NCI-H526 treated with DMSO at 0.1 percent for 48 hours (cell line): ENCODE results near the gene SLC12A1.
A peak's percentile ranks its signal among the peaks of the same experiment; 100 is the strongest.

Experiments used
- DNase-seq: peaks from one replicate; lab custom pipeline; 2025; lab: John Stamatoyannopoulos, UW

Gene SLC12A1

GRCh38 chr15:48242535-48242934 is 36.4 kb downstream of the SLC12A1 start:
- no peak for DNase-seq

GRCh38 chr15:48244921-48245320 is 38.8 kb downstream of the SLC12A1 start:
- DNase-seq = no peak

- no peak for DNase-seq
These were observed 42.3 kb downstream of the SLC12A1 start for GRCh38 chr15:48248414-48248813.

- DNase-seq = peak; percentile 32
These were observed 44.6 kb downstream of the SLC12A1 start for GRCh38 chr15:48250640-48251076.

- no peak for DNase-seq
These were observed 47.1 kb downstream of the SLC12A1 start for GRCh38 chr15:48253172-48253571.

GRCh38 chr15:48265135-48265534 is 59.0 kb downstream of the SLC12A1 start:
- no peak for DNase-seq

- DNase-seq = no peak
These were observed 60.1 kb downstream of the SLC12A1 start for GRCh38 chr15:48266024-48266689.

- no peak for DNase-seq
These were observed 61.7 kb downstream of the SLC12A1 start for GRCh38 chr15:48267766-48268165.

GRCh38 chr15:48273049-48273448 is 66.9 kb downstream of the SLC12A1 start:
- no peak for DNase-seq

GRCh38 chr15:48278666-48279065 is 72.6 kb downstream of the SLC12A1 start:
- DNase-seq = no peak

GRCh38 chr15:48279608-48280007 is 73.5 kb downstream of the SLC12A1 start:
- DNase-seq = no peak

GRCh38 chr15:48281674-48282073 is 75.6 kb downstream of the SLC12A1 start:
- DNase-seq = no peak

GRCh38 chr15:48282216-48282615 is 76.1 kb downstream of the SLC12A1 start:
- DNase-seq = no peak

- no peak for DNase-seq
These were observed 77.5 kb downstream of the SLC12A1 start for GRCh38 chr15:48283396-48284145.

- DNase-seq = peak; percentile 86
These were observed 79.5 kb downstream of the SLC12A1 start for GRCh38 chr15:48285329-48286214.

- no peak for DNase-seq
These were observed 83.5 kb downstream of the SLC12A1 start for GRCh38 chr15:48289628-48290027.

- no peak for DNase-seq
These were observed 86.4 kb downstream of the SLC12A1 start for GRCh38 chr15:48292458-48292857.

GRCh38 chr15:48297668-48298067 is 91.6 kb downstream of the SLC12A1 start:
- no peak for DNase-seq

GRCh38 chr15:48298914-48299313 is 92.8 kb downstream of the SLC12A1 start:
- peak; percentile 37 for DNase-seq

- DNase-seq = no peak
These were observed 93.9 kb downstream of the SLC12A1 start for GRCh38 chr15:48300038-48300437.

GRCh38 chr15:48304398-48304797 is 98.3 kb downstream of the SLC12A1 start:
- DNase-seq = no peak

GRCh38 chr15:48306639-48307038 is 100.5 kb downstream of the SLC12A1 start:
- no peak for DNase-seq

GRCh38 chr15:48307586-48307985 is 101.5 kb downstream of the SLC12A1 start:
- no peak for DNase-seq
